ENCODE measurements around the gene RAET1G.

DNA sequence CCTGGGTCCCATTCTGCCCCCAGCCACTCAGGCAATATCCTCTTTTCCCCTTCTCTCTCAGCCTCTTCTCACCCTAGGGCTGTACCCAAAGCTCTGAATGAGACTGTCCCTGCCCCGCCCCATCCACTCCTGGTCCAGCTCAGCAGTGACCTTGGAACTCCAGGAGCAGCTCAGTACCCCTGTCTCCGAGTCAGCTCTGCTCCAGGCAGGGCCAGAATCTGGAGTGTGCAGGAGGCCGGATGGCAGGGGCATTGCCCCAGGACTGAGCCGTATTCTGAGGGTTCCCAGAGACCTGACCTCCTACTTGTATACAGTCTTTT is 2.0 kb upstream of the RAET1G start:
- TF ChIP-seq, protein P1, sequence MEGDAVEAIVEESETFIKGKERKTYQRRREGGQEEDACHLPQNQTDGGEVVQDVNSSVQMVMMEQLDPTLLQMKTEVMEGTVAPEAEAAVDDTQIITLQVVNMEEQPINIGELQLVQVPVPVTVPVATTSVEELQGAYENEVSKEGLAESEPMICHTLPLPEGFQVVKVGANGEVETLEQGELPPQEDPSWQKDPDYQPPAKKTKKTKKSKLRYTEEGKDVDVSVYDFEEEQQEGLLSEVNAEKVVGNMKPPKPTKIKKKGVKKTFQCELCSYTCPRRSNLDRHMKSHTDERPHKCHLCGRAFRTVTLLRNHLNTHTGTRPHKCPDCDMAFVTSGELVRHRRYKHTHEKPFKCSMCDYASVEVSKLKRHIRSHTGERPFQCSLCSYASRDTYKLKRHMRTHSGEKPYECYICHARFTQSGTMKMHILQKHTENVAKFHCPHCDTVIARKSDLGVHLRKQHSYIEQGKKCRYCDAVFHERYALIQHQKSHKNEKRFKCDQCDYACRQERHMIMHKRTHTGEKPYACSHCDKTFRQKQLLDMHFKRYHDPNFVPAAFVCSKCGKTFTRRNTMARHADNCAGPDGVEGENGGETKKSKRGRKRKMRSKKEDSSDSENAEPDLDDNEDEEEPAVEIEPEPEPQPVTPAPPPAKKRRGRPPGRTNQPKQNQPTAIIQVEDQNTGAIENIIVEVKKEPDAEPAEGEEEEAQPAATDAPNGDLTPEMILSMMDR (CRISPR knock-in tag; IDR thresholded peaks at IDR 0.05): no peak
- TF ChIP-seq SP2 (CRISPR knock-in tag; IDR thresholded peaks at IDR 0.05): no peak
- no peak for TF ChIP-seq PHF8 (CRISPR knock-in tag; IDR thresholded peaks at IDR 0.05)
- TF ChIP-seq LCORL (IDR thresholded peaks at IDR 0.05): no peak
- TF ChIP-seq LCORL (CRISPR knock-in tag; IDR thresholded peaks at IDR 0.05): no peak
- TF ChIP-seq HDAC1 (CRISPR knock-in tag; IDR thresholded peaks at IDR 0.05): no peak
- TF ChIP-seq, protein P2, sequence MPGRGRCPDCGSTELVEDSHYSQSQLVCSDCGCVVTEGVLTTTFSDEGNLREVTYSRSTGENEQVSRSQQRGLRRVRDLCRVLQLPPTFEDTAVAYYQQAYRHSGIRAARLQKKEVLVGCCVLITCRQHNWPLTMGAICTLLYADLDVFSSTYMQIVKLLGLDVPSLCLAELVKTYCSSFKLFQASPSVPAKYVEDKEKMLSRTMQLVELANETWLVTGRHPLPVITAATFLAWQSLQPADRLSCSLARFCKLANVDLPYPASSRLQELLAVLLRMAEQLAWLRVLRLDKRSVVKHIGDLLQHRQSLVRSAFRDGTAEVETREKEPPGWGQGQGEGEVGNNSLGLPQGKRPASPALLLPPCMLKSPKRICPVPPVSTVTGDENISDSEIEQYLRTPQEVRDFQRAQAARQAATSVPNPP (CRISPR knock-in tag; IDR thresholded peaks at IDR 0.05): no peak
